ENCODE results near the gene DPCD. TPM values are rescaled to one million over a fixed set of nuclear protein-coding genes. Genes with fewer than 3 reads are reported as not detected.

DPCD gene
- total and polyA plus RNA-seq, 4 donors: 5.1 to 6.9 (median 5.6) TPM

DNA sequence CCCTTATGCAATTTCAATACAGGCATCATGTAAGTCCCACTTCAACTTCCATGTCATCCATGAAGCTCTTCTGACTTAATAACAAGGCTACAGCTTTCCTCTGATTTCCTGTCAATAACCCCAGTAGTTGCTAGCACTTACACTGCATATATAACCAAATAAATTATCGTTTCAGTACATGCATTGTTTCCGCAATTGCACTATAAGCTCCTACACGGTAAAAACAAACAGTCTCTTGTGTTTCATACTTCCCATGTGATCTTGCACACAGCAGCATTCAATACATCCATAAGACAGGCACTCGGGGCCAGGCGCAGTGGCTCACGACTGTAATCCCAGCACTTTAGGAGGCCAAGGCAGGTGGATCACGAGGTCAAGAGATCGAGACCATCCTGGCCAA is 65.4 kb downstream of the DPCD start:
- WGBS: 95% methylated on average over 8 of the region's 8 CpGs
- TF ChIP-seq FOXA1 (IDR thresholded peaks at IDR 0.05) (no peak), RAD21 (IDR thresholded peaks at IDR 0.05) (no peak), MAX (IDR thresholded peaks at IDR 0.05) (no peak), HNF4G (IDR thresholded peaks at IDR 0.05) (no peak), CTCF (IDR thresholded peaks at IDR 0.05; ENCODE audit: low read depth, low read length, missing input control) (no peak), EGR1 (IDR thresholded peaks at IDR 0.05; ENCODE audit: low read depth in 2 of 2) (no peak), GABPA (IDR thresholded peaks at IDR 0.05 in 1 of 2, conservative IDR thresholded peaks at IDR 0.05 in 1 of 2) (no peak), YY1 (IDR thresholded peaks at IDR 0.05) (no peak), TAF1 (conservative IDR thresholded peaks at IDR 0.05) (no peak), RXRA (IDR thresholded peaks at IDR 0.05) (no peak)
- Histone ChIP-seq H3K4me1 (ENCODE audit: control insufficient read depth in 4 of 4, insufficient read depth in 4 of 4, low read length in 3 of 4) (no peaks in the 10 kb centered on the region), H3K27me3 (ENCODE audit: control insufficient read depth in 4 of 4, insufficient read depth in 4 of 4, low read length in 3 of 4) (no peaks in the 10 kb centered on the region), H3K4me3 (ENCODE audit: low read depth in 1 of 3, low read length in 3 of 3) (no peak overlapping the region), H3K9me3 (ENCODE audit: control insufficient read depth in 4 of 4, low read length in 3 of 4) (no peaks in the 10 kb centered on the region), H3K27ac (ENCODE audit: low read depth in 1 of 2, low read length in 2 of 2) (no peak overlapping the region), H3K36me3 (ENCODE audit: control insufficient read depth in 4 of 4, insufficient read depth in 3 of 4, low read depth in 1 of 4, low read length in 3 of 4) (peaks cover 4 to 37% (median 18%) of the 10 kb centered on the region in 4 donors), H3K9ac (ENCODE audit: low read depth in 1 of 2, low read length in 2 of 2) (no peak overlapping the region)
- no peak for DNase-seq (ENCODE audit: low spot score)

DNA sequence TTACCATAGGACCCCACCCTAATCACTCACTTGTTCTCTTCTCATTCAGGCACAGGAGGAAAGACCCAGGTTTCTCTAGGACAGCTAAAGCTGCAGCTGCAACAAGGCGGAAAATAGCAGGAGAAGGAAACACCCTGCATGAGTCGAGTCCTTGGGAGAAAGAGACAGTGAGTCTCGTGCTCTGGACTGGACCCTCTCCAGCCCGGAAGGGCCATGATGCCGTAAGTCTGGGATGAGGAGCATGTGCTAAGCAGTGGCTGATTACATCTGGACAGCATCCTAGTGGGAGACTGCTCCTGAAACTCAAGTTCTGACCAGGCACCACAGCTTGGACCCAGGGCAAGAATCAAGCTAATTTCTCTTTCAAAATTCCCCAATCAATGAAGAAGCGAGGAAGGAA is 67.4 kb downstream of the DPCD start:
- WGBS: 83% methylated on average over 6 of the region's 6 CpGs
- Histone ChIP-seq H3K4me3 (ENCODE audit: low read depth in 1 of 3, low read length in 3 of 3) (no peak overlapping the region), H3K27me3 (ENCODE audit: control insufficient read depth in 4 of 4, insufficient read depth in 4 of 4, low read length in 3 of 4) (no peaks in the 10 kb centered on the region), H3K9ac (ENCODE audit: low read depth in 1 of 2, low read length in 2 of 2) (no peak overlapping the region), H3K27ac (ENCODE audit: low read depth in 1 of 2, low read length in 2 of 2) (no peak overlapping the region), H3K4me1 (ENCODE audit: control insufficient read depth in 4 of 4, insufficient read depth in 4 of 4, low read length in 3 of 4) (no peaks in the 10 kb centered on the region), H3K36me3 (ENCODE audit: control insufficient read depth in 4 of 4, insufficient read depth in 3 of 4, low read depth in 1 of 4, low read length in 3 of 4) (peaks cover 3 to 47% (median 23%) of the 10 kb centered on the region in 4 donors), H3K9me3 (ENCODE audit: control insufficient read depth in 4 of 4, low read length in 3 of 4) (no peaks in the 10 kb centered on the region)
- no peak for DNase-seq (ENCODE audit: low spot score)
- TF ChIP-seq EGR1 (IDR thresholded peaks at IDR 0.05; ENCODE audit: low read depth in 2 of 2) (no peak), SP1 (IDR thresholded peaks at IDR 0.05) (no peak), YY1 (IDR thresholded peaks at IDR 0.05) (no peak), HNF4A (conservative IDR thresholded peaks at IDR 0.05) (no peak), CTCF (IDR thresholded peaks at IDR 0.05; ENCODE audit: low read depth, low read length, missing input control) (no peak), TAF1 (conservative IDR thresholded peaks at IDR 0.05) (no peak), FOXA2 (IDR thresholded peaks at IDR 0.05) (no peak), ZBTB33 (IDR thresholded peaks at IDR 0.05) (no peak)

Measured in liver (tissue), 9 donors.